Measurements from ENCODE around the gene GABRB1. TPM values are rescaled to one million over a fixed set of nuclear protein-coding genes. Genes with fewer than 3 reads are reported as not detected.
"Not testable (repeated sequence)": the region's sequence is repeated elsewhere in the genome, so short reads cannot be mapped to it uniquely, and the experiment has no call there.

GABRB1 gene
- polyA plus RNA-seq, 4 donors: 0.18 to 0.78 TPM; not detected in 2

DNA sequence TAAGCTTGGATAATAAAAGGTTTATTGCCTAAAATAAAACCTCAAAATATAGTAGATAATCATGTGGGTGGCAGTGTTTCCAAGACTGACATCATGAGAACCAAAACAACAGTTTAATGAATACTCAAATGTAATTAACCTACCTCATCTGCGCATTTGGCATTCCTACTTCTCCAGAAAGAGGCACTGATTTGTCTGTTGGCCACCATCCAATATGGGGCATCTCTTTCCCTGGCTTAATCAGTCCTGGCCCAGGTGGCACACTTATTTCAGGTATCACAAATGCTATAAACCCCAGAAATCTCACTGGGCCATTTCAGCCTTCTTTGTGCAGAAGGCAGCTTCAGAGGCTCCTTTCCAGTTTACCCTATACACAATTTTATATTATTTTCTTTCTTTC lies 239.9 kb downstream of the GABRB1 start:
- Histone ChIP-seq H3K27ac (ENCODE audit: low read depth in 1 of 3, low read length in 2 of 3) (no peak overlapping the region), H3K4me1 (ENCODE audit: control insufficient read depth in 3 of 3, insufficient read depth in 2 of 3, low read depth in 1 of 3, low read length in 2 of 3) (no peaks in the 10 kb centered on the region), H3K4me3 (ENCODE audit: low read depth in 1 of 3, low read length in 3 of 3) (no peak overlapping the region), H3K27me3 (ENCODE audit: control insufficient read depth in 3 of 3, insufficient read depth in 3 of 3, low read length in 3 of 3) (no peaks in the 10 kb centered on the region), H3K9me3 (ENCODE audit: control insufficient read depth in 2 of 2, insufficient read depth in 1 of 2, low read depth in 1 of 2, low read length in 1 of 2) (no peaks in the 10 kb centered on the region), H3K36me3 (ENCODE audit: control insufficient read depth in 3 of 3, insufficient read depth in 2 of 3, low read depth in 1 of 3, low read length in 3 of 3) (no peaks in the 10 kb centered on the region)
- no peak for FAIRE-seq
- peak in 1 of 2 donors; percentile 6 for DNase-seq
- 30 to 59% (median 45%) methylated on average over 1 of the region's 1 CpG for WGBS, 3 donors

DNA sequence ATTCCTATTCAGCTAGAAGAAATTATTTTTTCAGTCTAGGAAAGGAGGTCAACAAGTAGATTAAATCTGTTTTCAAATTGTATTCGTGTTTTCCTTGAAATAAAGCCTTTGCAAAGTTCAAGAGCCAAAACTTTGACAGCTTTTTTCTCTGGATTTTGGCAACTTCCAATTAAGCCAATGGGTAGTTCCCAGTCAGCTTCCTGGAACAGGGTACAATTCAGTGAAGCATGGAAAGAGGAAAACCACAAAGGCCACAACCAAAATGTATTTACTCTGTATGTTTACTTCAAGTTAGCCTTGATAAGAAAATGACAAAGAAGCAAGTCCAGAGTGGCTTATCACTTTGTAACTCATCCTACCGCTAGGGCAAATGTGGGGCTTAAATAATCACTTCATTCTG lies 243.5 kb downstream of the GABRB1 start:
- Histone ChIP-seq H3K4me3 (ENCODE audit: low read depth in 1 of 3, low read length in 3 of 3) (no peak overlapping the region), H3K27ac (ENCODE audit: low read depth in 1 of 3, low read length in 2 of 3) (no peak overlapping the region), H3K27me3 (ENCODE audit: control insufficient read depth in 3 of 3, insufficient read depth in 3 of 3, low read length in 3 of 3) (no peaks in the 10 kb centered on the region), H3K9me3 (ENCODE audit: control insufficient read depth in 2 of 2, insufficient read depth in 1 of 2, low read depth in 1 of 2, low read length in 1 of 2) (no peaks in the 10 kb centered on the region), H3K36me3 (ENCODE audit: control insufficient read depth in 3 of 3, insufficient read depth in 2 of 3, low read depth in 1 of 3, low read length in 3 of 3) (no peaks in the 10 kb centered on the region), H3K4me1 (ENCODE audit: control insufficient read depth in 3 of 3, insufficient read depth in 2 of 3, low read depth in 1 of 3, low read length in 2 of 3) (no peaks in the 10 kb centered on the region)
- 51 to 66% (median 52%) methylated on average over 2 of the region's 2 CpGs for WGBS, 3 donors
- DNase-seq (no peak), FAIRE-seq (no peak)

DNA sequence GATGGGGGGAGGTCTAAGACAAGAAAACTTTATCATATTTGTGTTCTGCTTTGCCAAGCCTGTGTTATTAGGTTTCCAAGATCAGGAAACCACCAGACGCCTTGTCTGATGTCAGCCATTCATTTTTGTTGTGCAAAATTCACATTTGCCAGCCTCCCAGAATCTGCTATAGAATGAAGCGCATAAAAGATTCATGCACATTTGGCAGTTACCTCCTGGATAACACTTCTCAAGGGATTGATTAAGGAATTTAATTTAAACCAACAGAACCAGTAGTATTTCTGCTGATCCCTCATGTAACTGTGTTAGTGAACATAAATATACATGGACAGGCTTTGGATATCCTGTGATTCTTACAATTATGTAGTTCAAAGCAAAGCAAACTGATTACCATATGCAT lies 244.2 kb downstream of the GABRB1 start:
- DNase-seq (no peak), FAIRE-seq (no peak)
- H3K4me1 ChIP-seq (ENCODE audit: control insufficient read depth in 3 of 3, insufficient read depth in 2 of 3, low read depth in 1 of 3, low read length in 2 of 3): no peaks in the 10 kb centered on the region
- H3K9me3 ChIP-seq (ENCODE audit: control insufficient read depth in 2 of 2, insufficient read depth in 1 of 2, low read depth in 1 of 2, low read length in 1 of 2): no peaks in the 10 kb centered on the region
- H3K36me3 ChIP-seq (ENCODE audit: control insufficient read depth in 3 of 3, insufficient read depth in 2 of 3, low read depth in 1 of 3, low read length in 3 of 3): no peaks in the 10 kb centered on the region
- H3K27me3 ChIP-seq (ENCODE audit: control insufficient read depth in 3 of 3, insufficient read depth in 3 of 3, low read length in 3 of 3): no peaks in the 10 kb centered on the region
- 71 to 82% (median 74%) methylated on average over 2 of the region's 2 CpGs for WGBS, 3 donors
- no peak overlapping the region for H3K4me3 ChIP-seq (ENCODE audit: low read depth in 1 of 3, low read length in 3 of 3)
- H3K27ac ChIP-seq (ENCODE audit: low read depth in 1 of 3, low read length in 2 of 3): no peak overlapping the region

DNA sequence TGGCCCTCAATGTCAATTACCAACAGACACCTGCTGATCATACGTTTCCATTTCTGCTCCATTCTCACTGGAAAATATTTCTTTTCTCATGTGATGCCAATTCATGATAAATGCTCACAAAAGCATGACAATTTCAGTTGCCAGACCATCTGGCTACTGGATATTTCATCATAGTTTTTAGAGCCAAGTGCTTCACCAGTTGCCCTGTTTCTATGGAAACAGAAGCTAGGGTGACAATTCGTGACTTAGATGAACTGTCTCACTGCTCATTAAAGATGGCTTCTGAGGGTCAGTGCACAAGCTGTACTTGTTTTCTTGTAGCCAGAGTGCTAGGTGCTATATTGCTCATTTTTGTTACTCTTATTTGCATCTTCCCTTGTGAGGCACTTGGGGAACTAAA lies 247.3 kb downstream of the GABRB1 start:
- H3K4me1 ChIP-seq (ENCODE audit: control insufficient read depth in 3 of 3, insufficient read depth in 2 of 3, low read depth in 1 of 3, low read length in 2 of 3): no peaks in the 10 kb centered on the region
- DNase-seq: no peak
- no peak overlapping the region for H3K27ac ChIP-seq (ENCODE audit: low read depth in 1 of 3, low read length in 2 of 3)
- WGBS, 3 donors: 43 to 72% (median 47%) methylated on average over 2 of the region's 2 CpGs
- H3K9me3 ChIP-seq (ENCODE audit: control insufficient read depth in 2 of 2, insufficient read depth in 1 of 2, low read depth in 1 of 2, low read length in 1 of 2): no peaks in the 10 kb centered on the region
- no peaks in the 10 kb centered on the region for H3K36me3 ChIP-seq (ENCODE audit: control insufficient read depth in 3 of 3, insufficient read depth in 2 of 3, low read depth in 1 of 3, low read length in 3 of 3)
- no peak for FAIRE-seq
- H3K4me3 ChIP-seq (ENCODE audit: low read depth in 1 of 3, low read length in 3 of 3): no peak overlapping the region
- no peaks in the 10 kb centered on the region for H3K27me3 ChIP-seq (ENCODE audit: control insufficient read depth in 3 of 3, insufficient read depth in 3 of 3, low read length in 3 of 3)

DNA sequence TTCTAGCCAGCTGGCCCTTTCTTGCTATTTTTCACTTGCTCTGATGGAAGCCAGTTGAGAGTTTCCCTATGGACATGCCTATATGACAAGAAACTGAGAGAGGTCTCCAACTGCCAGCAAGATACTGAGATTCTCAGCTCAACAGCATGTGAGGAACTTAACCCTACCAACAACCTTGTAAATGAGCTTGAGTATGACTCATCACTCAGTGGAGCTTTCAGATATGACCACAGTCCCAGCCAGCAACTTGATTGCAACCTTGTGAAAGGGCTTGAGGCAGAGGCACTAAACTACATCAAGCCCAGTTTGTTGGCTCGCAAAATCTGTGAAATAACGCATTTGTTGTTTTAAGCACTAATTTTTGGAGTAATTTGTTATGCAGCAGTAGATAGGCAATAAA lies 256.4 kb downstream of the GABRB1 start:
- DNase-seq (peak in 1 of 2 donors; percentile 0), FAIRE-seq (no peak)
- Histone ChIP-seq H3K27me3 (ENCODE audit: control insufficient read depth in 3 of 3, insufficient read depth in 3 of 3, low read length in 3 of 3) (no peaks in the 10 kb centered on the region), H3K36me3 (ENCODE audit: control insufficient read depth in 3 of 3, insufficient read depth in 2 of 3, low read depth in 1 of 3, low read length in 3 of 3) (no peaks in the 10 kb centered on the region), H3K9me3 (ENCODE audit: control insufficient read depth in 2 of 2, insufficient read depth in 1 of 2, low read depth in 1 of 2, low read length in 1 of 2) (no peaks in the 10 kb centered on the region), H3K27ac (ENCODE audit: low read depth in 1 of 3, low read length in 2 of 3) (no peak overlapping the region), H3K4me1 (ENCODE audit: control insufficient read depth in 3 of 3, insufficient read depth in 2 of 3, low read depth in 1 of 3, low read length in 2 of 3) (no peaks in the 10 kb centered on the region), H3K4me3 (ENCODE audit: low read depth in 1 of 3, low read length in 3 of 3) (no peak overlapping the region)
- WGBS, 3 donors: 45 to 90% (median 72%) methylated on average over 2 of the region's 2 CpGs

DNA sequence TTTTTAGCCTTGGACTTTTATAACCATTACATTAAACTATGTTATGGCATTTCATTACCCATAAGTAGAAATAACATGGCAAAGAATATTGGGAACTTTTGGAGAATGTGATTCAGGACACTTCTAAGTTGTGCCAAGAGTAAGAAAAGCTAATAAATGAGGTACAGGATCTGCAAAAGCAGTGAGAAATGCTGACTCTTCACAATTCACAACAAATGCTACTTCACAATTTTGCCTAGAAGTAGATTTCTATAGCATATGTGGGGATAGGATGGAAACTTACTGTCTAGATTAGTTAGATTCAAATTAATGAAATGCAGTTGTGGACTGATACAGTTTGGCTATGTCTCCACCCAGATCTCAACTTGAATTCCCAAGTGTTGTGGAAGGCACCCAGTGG lies 258.4 kb downstream of the GABRB1 start:
- FAIRE-seq (no peak), DNase-seq (no peak)
- Histone ChIP-seq H3K27me3 (ENCODE audit: control insufficient read depth in 3 of 3, insufficient read depth in 3 of 3, low read length in 3 of 3) (no peaks in the 10 kb centered on the region), H3K4me1 (ENCODE audit: control insufficient read depth in 3 of 3, insufficient read depth in 2 of 3, low read depth in 1 of 3, low read length in 2 of 3) (no peaks in the 10 kb centered on the region), H3K27ac (ENCODE audit: low read depth in 1 of 3, low read length in 2 of 3) (no peak overlapping the region), H3K4me3 (ENCODE audit: low read depth in 1 of 3, low read length in 3 of 3) (no peak overlapping the region), H3K36me3 (ENCODE audit: control insufficient read depth in 3 of 3, insufficient read depth in 2 of 3, low read depth in 1 of 3, low read length in 3 of 3) (no peaks in the 10 kb centered on the region), H3K9me3 (ENCODE audit: control insufficient read depth in 2 of 2, insufficient read depth in 1 of 2, low read depth in 1 of 2, low read length in 1 of 2) (no peaks in the 10 kb centered on the region)

DNA sequence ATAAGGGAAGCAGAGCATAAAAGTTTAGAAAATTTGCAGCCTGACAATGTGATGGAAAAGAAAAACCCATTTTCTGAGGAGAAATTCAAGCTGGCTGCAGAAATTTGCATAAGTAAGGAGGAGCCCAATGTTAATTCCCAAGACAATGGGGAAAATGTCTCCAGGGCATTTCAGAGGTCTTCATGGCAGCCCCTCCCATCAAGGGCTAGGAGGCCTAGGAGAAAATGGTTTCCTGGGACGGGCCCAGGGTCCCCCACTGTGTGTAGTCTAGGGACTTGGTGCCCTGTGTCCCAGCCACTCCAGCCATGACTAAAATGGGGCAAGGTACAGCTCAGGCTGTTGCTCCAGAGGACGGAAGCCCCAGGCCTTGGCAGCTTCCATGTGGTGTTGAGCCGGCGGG lies 259.5 kb downstream of the GABRB1 start:
- H3K27ac ChIP-seq (ENCODE audit: low read depth in 1 of 3, low read length in 2 of 3); H3K4me3 ChIP-seq (ENCODE audit: low read depth in 1 of 3, low read length in 3 of 3); H3K27me3 ChIP-seq (ENCODE audit: control insufficient read depth in 3 of 3, insufficient read depth in 3 of 3, low read length in 3 of 3); H3K9me3 ChIP-seq (ENCODE audit: control insufficient read depth in 2 of 2, insufficient read depth in 1 of 2, low read depth in 1 of 2, low read length in 1 of 2); H3K36me3 ChIP-seq (ENCODE audit: control insufficient read depth in 3 of 3, insufficient read depth in 2 of 3, low read depth in 1 of 3, low read length in 3 of 3); DNase-seq; H3K4me1 ChIP-seq (ENCODE audit: control insufficient read depth in 3 of 3, insufficient read depth in 2 of 3, low read depth in 1 of 3, low read length in 2 of 3); FAIRE-seq: not testable (repeated sequence)
- 82 to 88% (median 83%) methylated on average over 4 of the region's 4 CpGs for WGBS, 3 donors

DNA sequence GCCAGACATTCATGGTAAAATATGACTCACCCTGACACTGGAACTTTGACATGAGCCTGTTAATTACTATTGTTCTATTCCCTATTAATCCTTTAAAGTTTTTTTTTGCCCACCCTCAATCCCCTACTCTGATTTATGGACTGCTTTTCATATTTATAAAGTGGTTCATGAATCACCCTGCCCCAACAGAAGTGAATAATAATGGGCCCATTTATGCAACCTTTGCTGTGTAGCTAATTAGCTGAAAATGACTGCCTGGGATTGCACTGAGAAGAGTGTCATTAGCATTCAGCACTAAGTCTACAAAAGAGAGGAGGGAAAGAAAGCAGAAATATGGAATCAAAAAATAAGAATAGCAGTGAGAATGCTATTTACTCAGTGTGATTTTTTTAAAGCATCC lies 277.8 kb downstream of the GABRB1 start:
- Histone ChIP-seq H3K9me3 (ENCODE audit: control insufficient read depth in 2 of 2, insufficient read depth in 1 of 2, low read depth in 1 of 2, low read length in 1 of 2) (no peaks in the 10 kb centered on the region), H3K36me3 (ENCODE audit: control insufficient read depth in 3 of 3, insufficient read depth in 2 of 3, low read depth in 1 of 3, low read length in 3 of 3) (no peaks in the 10 kb centered on the region), H3K27ac (ENCODE audit: low read depth in 1 of 3, low read length in 2 of 3) (no peak overlapping the region), H3K4me3 (ENCODE audit: low read depth in 1 of 3, low read length in 3 of 3) (no peak overlapping the region), H3K4me1 (ENCODE audit: control insufficient read depth in 3 of 3, insufficient read depth in 2 of 3, low read depth in 1 of 3, low read length in 2 of 3) (no peaks in the 10 kb centered on the region), H3K27me3 (ENCODE audit: control insufficient read depth in 3 of 3, insufficient read depth in 3 of 3, low read length in 3 of 3) (no peaks in the 10 kb centered on the region)
- DNase-seq (no peak), FAIRE-seq (no peak)

DNA sequence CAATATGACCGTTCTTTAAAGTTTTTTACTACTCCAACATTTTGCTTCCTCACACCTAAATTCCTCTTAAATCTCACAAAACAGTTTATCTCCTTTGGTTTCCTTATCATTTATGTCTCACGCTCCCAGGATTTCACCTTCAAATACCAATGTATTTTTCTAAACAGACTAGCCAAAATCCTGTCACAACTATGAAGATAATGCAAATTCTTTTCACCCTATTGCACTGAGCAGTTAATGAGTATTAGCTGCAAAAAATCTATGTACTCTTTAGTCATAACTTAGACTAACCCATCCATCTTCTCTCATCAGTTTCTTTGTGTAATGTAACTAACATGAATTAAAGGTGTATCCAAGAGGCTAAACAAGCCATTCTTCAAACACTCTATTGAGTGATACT lies 280.8 kb downstream of the GABRB1 start:
- Histone ChIP-seq H3K4me3 (ENCODE audit: low read depth in 1 of 3, low read length in 3 of 3) (no peak overlapping the region), H3K9me3 (ENCODE audit: control insufficient read depth in 2 of 2, insufficient read depth in 1 of 2, low read depth in 1 of 2, low read length in 1 of 2) (no peaks in the 10 kb centered on the region), H3K4me1 (ENCODE audit: control insufficient read depth in 3 of 3, insufficient read depth in 2 of 3, low read depth in 1 of 3, low read length in 2 of 3) (no peaks in the 10 kb centered on the region), H3K36me3 (ENCODE audit: control insufficient read depth in 3 of 3, insufficient read depth in 2 of 3, low read depth in 1 of 3, low read length in 3 of 3) (no peaks in the 10 kb centered on the region), H3K27me3 (ENCODE audit: control insufficient read depth in 3 of 3, insufficient read depth in 3 of 3, low read length in 3 of 3) (no peaks in the 10 kb centered on the region), H3K27ac (ENCODE audit: low read depth in 1 of 3, low read length in 2 of 3) (no peak overlapping the region)
- WGBS, 3 donors: 86 to 93% (median 90%) methylated on average over 2 of the region's 2 CpGs
- FAIRE-seq (no peak), DNase-seq (no peak)
